Stimulated activated naive CD8-positive, alpha-beta T cell treated with anti-CD3 and anti-CD28 coated beads, Interleukin-15, amount 100 ng/mL, for 72 hours (primary cell): Measurements from ENCODE around the gene RTP2.

Experiments
- ATAC-seq: fragments of 150-1000 bp; cut with Tn5 transposase; 2 replicates; pipeline ENCODE4 v1.10.0; 2021; ENCODE audit warnings: mild to moderate bottlenecking, moderate library complexity
- DNase-seq, 2 donors: peaks; one replicate each; pipeline ENCODE4 v3.0.0; 2021 to 2022
- H3K27ac Mint-ChIP-seq, 2 donors: one replicate each; pipeline ENCODE4 v1.8.0; 2022; ENCODE audit warnings: mild to moderate bottlenecking in 2 of 2, mixed read lengths in 2 of 2, moderate library complexity in 2 of 2
- H3K27me3 Mint-ChIP-seq: one replicate; pipeline ENCODE4 v1.8.0; 2022; ENCODE audit warnings: mixed read lengths
- H3K4me1 Mint-ChIP-seq: one replicate; pipeline ENCODE4 v1.8.0; 2022; ENCODE audit warnings: mild to moderate bottlenecking, mixed read lengths
- H3K4me3 Mint-ChIP-seq, 2 donors: one replicate each; pipeline ENCODE4 v1.8.0; 2022; ENCODE audit warnings: mild to moderate bottlenecking in 2 of 2, mixed read lengths in 2 of 2, moderate library complexity in 1 of 2
- H3K9me3 Mint-ChIP-seq, 2 donors: one replicate each; pipeline ENCODE4 v1.8.0; 2022; ENCODE audit warnings: mixed read lengths in 2 of 2

RTP2 gene

GRCh38 chr3:187741403-187742350 is 39.3 kb upstream of the RTP2 start:
- peaks cover 45% of the 10 kb centered on the region for H3K4me1 Mint-ChIP-seq
- H3K27me3 Mint-ChIP-seq: no peaks in the 10 kb centered on the region
- peak overlapping the region; percentile 94 to 99 for H3K4me3 Mint-ChIP-seq
- H3K9me3 Mint-ChIP-seq: no peaks in the 10 kb centered on the region
- H3K27ac Mint-ChIP-seq: peak overlapping the region; percentile 97 to 100
- ATAC-seq (peak; percentile 61), DNase-seq (peak; percentile 77 to 84)

- Mint-ChIP-seq H3K4me3 (peak overlapping the region; percentile 94 to 99), H3K27ac (peak overlapping the region; percentile 98 to 100), H3K27me3 (no peaks in the 10 kb centered on the region), H3K9me3 (no peaks in the 10 kb centered on the region), H3K4me1 (peaks cover 55% of the 10 kb centered on the region)
- DNase-seq (peak; percentile 72 to 80), ATAC-seq (peak; percentile 19)
Measured at GRCh38 chr3:187740421-187741399, 38.4 kb upstream of the RTP2 start.

- H3K4me1 Mint-ChIP-seq: peaks cover 59% of the 10 kb centered on the region
- ATAC-seq (peak; percentile 13), DNase-seq (peak; percentile 85 to 89)
- no peaks in the 10 kb centered on the region for H3K27me3 Mint-ChIP-seq
- peak overlapping the region; percentile 94 to 99 for H3K4me3 Mint-ChIP-seq
- peak overlapping the region; percentile 98 to 100 for H3K27ac Mint-ChIP-seq
- H3K9me3 Mint-ChIP-seq: no peaks in the 10 kb centered on the region
Measured at GRCh38 chr3:187739561-187740332, 37.4 kb upstream of the RTP2 start.

- no peaks in the 10 kb centered on the region for H3K9me3 Mint-ChIP-seq
- peak overlapping the region; percentile 95 to 96 for H3K27ac Mint-ChIP-seq
- H3K4me1 Mint-ChIP-seq: peaks cover 59% of the 10 kb centered on the region
- DNase-seq (peak in 1 of 2 donors; percentile 53), ATAC-seq (no peak)
- H3K4me3 Mint-ChIP-seq: peak overlapping the region; percentile 94 to 99
- no peaks in the 10 kb centered on the region for H3K27me3 Mint-ChIP-seq
Measured at GRCh38 chr3:187739094-187739560, 36.8 kb upstream of the RTP2 start.

- DNase-seq (peak; percentile 71 to 76), ATAC-seq (peak; percentile 39)
- Mint-ChIP-seq H3K27ac (peak overlapping the region; percentile 95 to 96), H3K4me3 (peak overlapping the region; percentile 94 to 99), H3K27me3 (no peaks in the 10 kb centered on the region), H3K4me1 (peaks cover 59% of the 10 kb centered on the region), H3K9me3 (no peaks in the 10 kb centered on the region)
Measured at GRCh38 chr3:187738331-187739093, 36.2 kb upstream of the RTP2 start.

- Mint-ChIP-seq H3K27ac (peak overlapping the region; percentile 95 to 96), H3K9me3 (no peaks in the 10 kb centered on the region), H3K4me1 (peaks cover 59% of the 10 kb centered on the region), H3K27me3 (no peaks in the 10 kb centered on the region), H3K4me3 (peak overlapping the region; percentile 94 to 99)
- ATAC-seq: no peak
- no peak for DNase-seq
Measured at GRCh38 chr3:187738071-187738330, 35.6 kb upstream of the RTP2 start.

GRCh38 chr3:187737368-187738070 is 35.2 kb upstream of the RTP2 start:
- DNase-seq (peak in 1 of 2 donors; percentile 73), ATAC-seq (peak; percentile 17)
- Mint-ChIP-seq H3K27ac (peak overlapping the region; percentile 95 to 96), H3K4me3 (peak overlapping the region; percentile 94 to 99), H3K9me3 (no peaks in the 10 kb centered on the region), H3K4me1 (peaks cover 59% of the 10 kb centered on the region), H3K27me3 (no peaks in the 10 kb centered on the region)

- ATAC-seq: no peak
- Mint-ChIP-seq H3K4me3 (peak overlapping the region; percentile 94 to 99), H3K27ac (peak overlapping the region; percentile 91 to 95), H3K27me3 (no peaks in the 10 kb centered on the region), H3K9me3 (no peaks in the 10 kb centered on the region), H3K4me1 (peaks cover 53% of the 10 kb centered on the region)
- DNase-seq: no peak
Measured at GRCh38 chr3:187737006-187737367, 34.6 kb upstream of the RTP2 start.

- H3K27me3 Mint-ChIP-seq: no peaks in the 10 kb centered on the region
- peaks cover 48% of the 10 kb centered on the region for H3K4me1 Mint-ChIP-seq
- H3K4me3 Mint-ChIP-seq: peak overlapping the region; percentile 94 to 99
- DNase-seq (peak in 1 of 2 donors; percentile 42), ATAC-seq (no peak)
- no peaks in the 10 kb centered on the region for H3K9me3 Mint-ChIP-seq
- H3K27ac Mint-ChIP-seq: no peak overlapping the region
Measured at GRCh38 chr3:187736418-187736871, 34.1 kb upstream of the RTP2 start.

GRCh38 chr3:187735837-187736236 is 33.5 kb upstream of the RTP2 start:
- peak overlapping the region in 1 of 2 donors; percentile 63 for H3K4me3 Mint-ChIP-seq
- H3K9me3 Mint-ChIP-seq: no peaks in the 10 kb centered on the region
- H3K27me3 Mint-ChIP-seq: no peaks in the 10 kb centered on the region
- ATAC-seq (no peak), DNase-seq (no peak)
- peaks cover 42% of the 10 kb centered on the region for H3K4me1 Mint-ChIP-seq
- peak overlapping the region in 1 of 2 donors; percentile 20 for H3K27ac Mint-ChIP-seq

- ATAC-seq: no peak
- H3K27ac Mint-ChIP-seq: no peak overlapping the region
- DNase-seq: no peak
- H3K27me3 Mint-ChIP-seq: no peaks in the 10 kb centered on the region
- H3K9me3 Mint-ChIP-seq: no peaks in the 10 kb centered on the region
- H3K4me3 Mint-ChIP-seq: peak overlapping the region in 1 of 2 donors; percentile 63
- H3K4me1 Mint-ChIP-seq: peaks cover 37% of the 10 kb centered on the region
Measured at GRCh38 chr3:187735383-187735782, 33.0 kb upstream of the RTP2 start.

GRCh38 chr3:187734841-187735240 is 32.5 kb upstream of the RTP2 start:
- ATAC-seq: no peak
- DNase-seq: no peak
- Mint-ChIP-seq H3K27ac (no peak overlapping the region), H3K4me3 (no peak overlapping the region), H3K4me1 (peaks cover 33% of the 10 kb centered on the region), H3K27me3 (no peaks in the 10 kb centered on the region), H3K9me3 (no peaks in the 10 kb centered on the region)

GRCh38 chr3:187733371-187733770 is 31.0 kb upstream of the RTP2 start:
- H3K4me3 Mint-ChIP-seq: no peak overlapping the region
- DNase-seq (no peak), ATAC-seq (no peak)
- no peaks in the 10 kb centered on the region for H3K9me3 Mint-ChIP-seq
- no peaks in the 10 kb centered on the region for H3K27me3 Mint-ChIP-seq
- peaks cover 23% of the 10 kb centered on the region for H3K4me1 Mint-ChIP-seq
- H3K27ac Mint-ChIP-seq: no peak overlapping the region

GRCh38 chr3:187729598-187729997 is 27.2 kb upstream of the RTP2 start:
- no peaks in the 10 kb centered on the region for H3K9me3 Mint-ChIP-seq
- ATAC-seq: no peak
- H3K4me1 Mint-ChIP-seq: no peaks in the 10 kb centered on the region
- DNase-seq: no peak
- H3K27me3 Mint-ChIP-seq: no peaks in the 10 kb centered on the region
- no peak overlapping the region for H3K27ac Mint-ChIP-seq
- no peak overlapping the region for H3K4me3 Mint-ChIP-seq
